ENCODE measurements around the gene RPS3.

RPS3 gene

DNA sequence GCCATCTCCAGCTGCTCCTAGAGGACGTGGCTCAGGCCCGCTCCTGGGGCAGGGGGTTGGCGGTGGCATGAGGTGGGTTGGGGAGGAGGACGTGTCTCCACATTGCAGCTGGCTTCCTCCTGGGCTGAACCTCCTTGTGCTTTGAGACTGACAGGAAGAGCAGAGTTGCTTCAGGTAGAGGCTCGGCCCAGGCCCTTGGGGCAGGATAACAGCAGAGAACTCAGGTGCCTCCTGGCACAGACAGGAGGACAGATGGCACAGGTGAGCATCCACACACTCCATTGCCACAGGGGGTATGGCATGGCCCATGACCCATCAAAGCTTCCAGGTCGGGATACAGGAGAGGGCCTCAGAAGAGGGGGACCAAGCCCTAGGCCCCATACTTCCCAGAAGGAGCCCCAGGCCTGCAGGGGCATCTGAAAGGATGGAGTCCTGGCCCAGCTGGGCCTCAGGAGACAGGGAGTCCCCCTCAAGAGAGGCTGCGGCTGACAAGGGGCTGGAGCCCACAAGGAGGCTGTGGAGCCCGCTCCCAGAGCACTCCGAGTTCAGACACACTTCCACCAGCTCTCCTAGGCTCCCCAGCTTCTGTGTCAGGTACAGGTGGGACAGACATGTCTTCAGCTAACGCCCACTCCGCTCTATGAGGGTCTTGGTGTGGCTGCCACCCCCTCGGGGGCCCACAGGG lies 35.7 kb downstream of the RPS3 start:
- Histone ChIP-seq H3K4me1 (ENCODE audit: control insufficient read depth, insufficient read depth, low read length) (no peaks in the 10 kb centered on the region), H3K36me3 (ENCODE audit: control insufficient read depth, insufficient read depth, low read length) (no peaks in the 10 kb centered on the region), H3K9ac (ENCODE audit: low read length) (no peak overlapping the region), H3K27ac (ENCODE audit: low read depth, low read length) (no peak overlapping the region), H3K27me3 (ENCODE audit: control insufficient read depth, insufficient read depth, low read length) (peaks cover 31% of the 10 kb centered on the region), H3K4me3 (ENCODE audit: low read length) (no peak overlapping the region)

DNA sequence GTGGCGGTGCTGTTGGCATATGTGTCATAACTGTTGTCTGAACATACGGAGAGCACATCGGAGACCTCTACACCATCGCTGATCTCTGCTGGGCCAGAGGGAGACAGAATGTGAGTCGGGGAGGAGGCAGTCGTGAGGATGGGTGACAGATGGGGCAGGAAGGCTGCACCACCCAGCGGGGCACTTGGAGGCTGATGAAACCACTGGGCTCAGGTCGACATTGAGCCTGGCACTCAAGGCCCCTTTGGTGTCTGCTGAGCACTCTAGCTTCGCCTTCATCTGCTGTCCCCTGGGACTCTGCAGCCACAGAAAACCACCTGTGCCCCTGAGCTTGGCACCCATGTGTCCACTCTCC lies 36.2 kb downstream of the RPS3 start:
- Histone ChIP-seq H3K4me3 (ENCODE audit: low read length) (no peak overlapping the region), H3K27me3 (ENCODE audit: control insufficient read depth, insufficient read depth, low read length) (peaks cover 28% of the 10 kb centered on the region), H3K36me3 (ENCODE audit: control insufficient read depth, insufficient read depth, low read length) (no peaks in the 10 kb centered on the region), H3K27ac (ENCODE audit: low read depth, low read length) (no peak overlapping the region), H3K9ac (ENCODE audit: low read length) (no peak overlapping the region), H3K4me1 (ENCODE audit: control insufficient read depth, insufficient read depth, low read length) (no peaks in the 10 kb centered on the region)

DNA sequence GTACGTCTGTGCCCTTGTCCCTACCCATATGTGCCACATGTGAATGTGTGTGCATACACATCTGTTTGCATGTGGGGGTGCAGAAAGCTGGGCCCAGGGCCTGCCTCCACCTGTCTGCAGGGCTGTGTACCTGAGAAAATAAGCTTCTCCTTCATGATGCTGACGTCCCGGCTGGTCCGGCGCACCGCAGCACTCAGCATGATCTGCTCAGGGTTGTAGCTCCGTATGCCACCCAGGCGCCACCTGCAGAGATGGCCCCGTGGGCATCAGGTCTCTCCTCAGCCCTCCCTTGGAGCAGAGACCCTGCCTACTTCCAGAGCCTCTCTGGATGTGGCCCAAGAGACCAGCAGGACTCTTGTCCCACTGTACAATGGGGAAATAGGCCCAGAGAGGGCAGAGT lies 37.5 kb downstream of the RPS3 start:
- Histone ChIP-seq H3K27ac (ENCODE audit: low read depth, low read length) (no peak overlapping the region), H3K27me3 (ENCODE audit: control insufficient read depth, insufficient read depth, low read length) (peaks cover 16% of the 10 kb centered on the region), H3K36me3 (ENCODE audit: control insufficient read depth, insufficient read depth, low read length) (no peaks in the 10 kb centered on the region), H3K4me1 (ENCODE audit: control insufficient read depth, insufficient read depth, low read length) (no peaks in the 10 kb centered on the region), H3K9ac (ENCODE audit: low read length) (no peak overlapping the region), H3K4me3 (ENCODE audit: low read length) (no peak overlapping the region)

DNA sequence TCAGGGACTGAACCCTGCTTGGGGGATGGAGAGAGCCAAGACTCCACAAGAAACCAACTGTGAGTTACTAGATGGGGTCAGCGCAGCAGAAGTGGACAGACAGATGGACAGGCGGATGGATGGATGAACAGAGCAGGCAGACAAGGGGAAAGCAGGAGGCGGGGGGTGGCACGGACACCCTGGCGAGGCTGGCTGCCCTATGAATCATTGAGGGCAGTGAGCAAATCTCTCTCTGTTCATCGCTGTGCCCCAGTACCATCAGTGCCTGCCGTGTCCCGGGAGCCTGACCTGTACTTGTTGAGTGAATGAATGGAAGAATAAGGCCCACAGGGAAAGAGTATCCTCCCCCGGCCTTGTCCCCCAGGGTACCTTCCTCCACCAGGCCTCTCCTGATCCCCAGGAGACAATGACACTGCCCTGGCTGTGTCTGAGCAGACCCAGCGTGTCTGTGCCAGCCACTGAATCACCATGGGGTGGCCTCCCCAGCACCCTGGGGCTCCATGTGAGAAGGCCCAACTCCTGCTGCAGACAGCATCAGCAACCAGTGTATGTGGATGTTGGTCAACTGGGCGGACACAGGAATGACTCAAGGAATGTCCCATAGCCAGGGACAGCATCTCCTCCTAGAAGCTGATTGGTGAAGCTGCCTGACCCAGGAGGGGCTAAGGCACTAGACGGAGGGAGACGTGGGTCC lies 38.8 kb downstream of the RPS3 start:
- no peaks in the 10 kb centered on the region for H3K4me1 ChIP-seq (ENCODE audit: control insufficient read depth, insufficient read depth, low read length)
- no peak overlapping the region for H3K4me3 ChIP-seq (ENCODE audit: low read length)
- H3K27me3 ChIP-seq (ENCODE audit: control insufficient read depth, insufficient read depth, low read length) = peaks cover 3% of the 10 kb centered on the region
- H3K36me3 ChIP-seq (ENCODE audit: control insufficient read depth, insufficient read depth, low read length) = no peaks in the 10 kb centered on the region
- H3K9ac ChIP-seq (ENCODE audit: low read length) = no peak overlapping the region
- H3K27ac ChIP-seq (ENCODE audit: low read depth, low read length) = no peak overlapping the region

DNA sequence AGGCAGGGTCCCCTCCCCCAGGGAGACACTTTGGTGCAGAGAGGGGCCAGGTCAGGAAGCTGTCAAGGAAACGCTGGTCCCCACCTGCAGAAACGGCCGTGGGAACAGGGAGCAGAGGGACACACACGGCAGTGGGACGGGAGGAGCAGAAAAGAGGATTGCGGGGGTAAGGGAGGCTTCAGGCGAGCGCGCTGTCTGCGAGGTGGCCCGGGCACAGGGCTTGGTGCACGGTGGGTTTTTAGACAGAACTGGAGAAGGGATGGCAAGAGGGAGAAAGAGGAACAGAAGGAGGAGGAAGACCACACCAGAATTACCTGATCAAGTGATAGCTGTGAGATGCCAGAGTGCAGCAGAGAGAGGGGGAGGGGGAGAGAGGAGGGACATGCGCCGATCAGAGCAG lies 39.7 kb downstream of the RPS3 start:
- H3K27me3 ChIP-seq (ENCODE audit: control insufficient read depth, insufficient read depth, low read length) = no peaks in the 10 kb centered on the region
- H3K9ac ChIP-seq (ENCODE audit: low read length) = no peak overlapping the region
- H3K4me3 ChIP-seq (ENCODE audit: low read length) = no peak overlapping the region
- H3K27ac ChIP-seq (ENCODE audit: low read depth, low read length) = no peak overlapping the region
- H3K4me1 ChIP-seq (ENCODE audit: control insufficient read depth, insufficient read depth, low read length) = no peaks in the 10 kb centered on the region
- no peaks in the 10 kb centered on the region for H3K36me3 ChIP-seq (ENCODE audit: control insufficient read depth, insufficient read depth, low read length)

DNA sequence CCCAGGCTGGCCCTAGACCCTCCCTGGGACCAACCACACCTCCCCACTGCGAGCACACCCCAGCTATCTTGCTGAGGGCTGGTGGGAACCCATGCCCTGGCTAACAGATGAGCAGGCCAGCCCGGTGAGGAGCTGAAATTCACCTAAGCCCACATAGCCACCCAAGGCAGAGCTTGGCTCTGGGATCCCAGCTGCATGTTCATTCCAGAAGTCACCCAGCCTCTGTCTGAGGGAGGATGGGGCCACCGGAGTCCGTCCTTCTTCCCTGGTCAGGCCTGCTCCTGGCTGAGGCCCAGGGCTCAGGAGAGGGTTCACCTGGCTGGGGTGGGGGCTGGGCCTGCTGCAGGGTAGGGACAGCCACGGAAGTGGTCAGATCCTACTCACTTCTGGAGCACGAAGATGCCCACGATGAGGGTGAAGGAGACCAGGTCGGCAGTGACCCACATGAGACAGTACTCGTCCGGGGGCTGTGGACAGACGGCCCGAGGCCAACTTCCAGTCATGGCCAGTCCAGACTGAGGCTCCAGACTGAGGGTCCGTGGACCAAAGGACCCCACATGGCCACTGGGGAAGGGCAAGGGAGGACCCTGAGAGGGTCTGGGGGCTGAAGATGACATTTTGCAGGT lies 40.3 kb downstream of the RPS3 start:
- Histone ChIP-seq H3K4me1 (ENCODE audit: control insufficient read depth, insufficient read depth, low read length) (no peaks in the 10 kb centered on the region), H3K27ac (ENCODE audit: low read depth, low read length) (no peak overlapping the region), H3K36me3 (ENCODE audit: control insufficient read depth, insufficient read depth, low read length) (no peaks in the 10 kb centered on the region), H3K9ac (ENCODE audit: low read length) (no peak overlapping the region), H3K27me3 (ENCODE audit: control insufficient read depth, insufficient read depth, low read length) (no peaks in the 10 kb centered on the region), H3K4me3 (ENCODE audit: low read length) (no peak overlapping the region)

DNA sequence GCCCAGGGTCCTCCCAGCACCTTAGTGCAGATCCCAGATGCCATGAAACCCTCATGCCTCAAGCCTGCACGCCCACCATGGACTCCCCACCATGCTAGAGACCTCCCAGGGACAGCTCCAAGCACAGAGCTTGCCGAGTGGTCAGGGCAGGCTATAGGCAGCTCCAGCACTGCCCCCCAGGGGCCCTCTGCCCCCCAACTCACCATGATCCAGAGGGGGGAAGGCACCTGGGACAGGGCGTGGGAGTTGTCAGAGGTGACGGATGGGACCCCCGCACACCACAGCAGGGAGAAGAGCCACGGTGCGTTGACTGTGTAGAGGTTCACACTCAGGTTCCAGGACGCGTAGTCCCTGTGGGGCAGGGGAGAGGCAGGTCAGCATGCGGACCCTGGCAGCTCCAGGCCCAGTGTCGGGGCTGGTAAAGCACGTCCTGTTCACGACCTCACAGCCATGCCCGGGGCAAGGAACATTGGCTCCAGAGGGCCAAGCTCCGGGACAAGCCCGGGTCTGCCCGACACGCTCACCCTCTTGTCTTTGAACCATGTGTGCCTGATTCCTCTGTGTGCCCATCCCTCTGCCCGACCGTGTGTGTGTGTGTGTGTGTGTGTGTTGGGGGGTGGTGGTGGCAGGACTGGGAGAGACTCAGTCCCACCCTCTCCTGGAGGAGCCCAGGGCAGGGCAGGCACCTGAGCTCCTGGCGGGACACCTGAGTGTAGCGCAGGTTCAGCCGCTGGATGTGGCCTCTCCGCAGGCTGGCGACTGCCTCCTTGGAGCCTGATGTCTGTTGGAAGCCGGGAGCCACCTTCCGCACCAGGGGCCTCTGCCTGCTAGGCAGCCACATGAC lies 41.9 kb downstream of the RPS3 start:
- Histone ChIP-seq H3K27ac (ENCODE audit: low read depth, low read length) (no peak overlapping the region), H3K27me3 (ENCODE audit: control insufficient read depth, insufficient read depth, low read length) (no peaks in the 10 kb centered on the region), H3K36me3 (ENCODE audit: control insufficient read depth, insufficient read depth, low read length) (no peaks in the 10 kb centered on the region), H3K9ac (ENCODE audit: low read length) (no peak overlapping the region), H3K4me1 (ENCODE audit: control insufficient read depth, insufficient read depth, low read length) (no peaks in the 10 kb centered on the region), H3K4me3 (ENCODE audit: low read length) (no peak overlapping the region)

DNA sequence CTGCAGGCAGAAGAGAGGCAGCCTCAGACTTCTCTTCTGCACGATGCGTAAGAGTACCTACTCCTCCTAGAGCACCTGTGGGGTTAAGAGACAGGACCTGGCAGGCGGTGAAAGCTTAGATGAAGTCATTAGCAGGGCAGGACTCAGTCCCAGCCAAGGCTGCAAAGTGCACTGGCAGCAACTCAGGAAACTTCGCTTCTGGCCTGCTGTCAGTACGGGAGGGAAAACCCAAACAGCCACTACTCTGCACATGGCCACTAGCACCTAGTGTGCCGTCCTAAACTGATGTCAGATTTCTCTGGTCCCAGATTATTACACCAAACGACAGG lies 42.5 kb downstream of the RPS3 start:
- Histone ChIP-seq H3K27me3 (ENCODE audit: control insufficient read depth, insufficient read depth, low read length) (no peaks in the 10 kb centered on the region), H3K4me1 (ENCODE audit: control insufficient read depth, insufficient read depth, low read length) (no peaks in the 10 kb centered on the region), H3K9ac (ENCODE audit: low read length) (no peak overlapping the region), H3K27ac (ENCODE audit: low read depth, low read length) (no peak overlapping the region), H3K36me3 (ENCODE audit: control insufficient read depth, insufficient read depth, low read length) (no peaks in the 10 kb centered on the region), H3K4me3 (ENCODE audit: low read length) (no peak overlapping the region)

DNA sequence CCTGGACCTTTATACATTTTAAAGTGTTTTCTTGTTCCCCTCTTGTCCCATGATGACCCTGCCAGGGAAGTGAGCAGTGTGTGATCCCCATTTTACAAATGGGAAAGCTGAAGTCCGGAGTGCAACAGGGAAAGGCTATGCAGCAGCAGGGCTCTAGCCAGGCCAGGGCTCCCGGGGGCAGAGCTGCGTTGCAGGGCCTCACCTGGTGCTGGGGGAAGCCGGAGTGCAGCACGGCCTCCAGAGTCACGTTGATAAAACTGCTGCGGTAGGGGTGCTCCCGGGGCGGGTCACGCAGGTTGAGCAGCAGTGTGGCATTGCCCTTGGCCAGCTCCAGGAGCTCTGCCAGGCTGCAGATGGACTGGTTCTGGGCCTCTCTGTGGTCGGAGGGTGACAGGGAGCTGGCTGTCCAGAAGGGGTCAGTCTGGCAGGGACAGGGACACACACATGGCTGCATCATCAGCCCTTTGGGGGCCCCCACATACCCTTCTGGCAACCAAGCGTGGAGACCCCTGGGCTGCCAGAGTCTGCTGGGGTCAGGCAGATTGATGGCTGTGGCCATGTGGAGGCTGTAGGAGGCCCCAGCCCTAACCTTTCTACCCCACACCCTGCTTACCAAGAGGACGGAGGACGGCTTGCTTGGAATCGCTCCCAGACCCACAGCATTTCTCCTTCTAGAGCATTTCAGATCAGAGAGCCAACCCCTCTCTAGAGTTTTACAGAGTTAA lies 43.0 kb downstream of the RPS3 start:
- Histone ChIP-seq H3K9ac (ENCODE audit: low read length) (no peak overlapping the region), H3K4me1 (ENCODE audit: control insufficient read depth, insufficient read depth, low read length) (no peaks in the 10 kb centered on the region), H3K4me3 (ENCODE audit: low read length) (no peak overlapping the region), H3K36me3 (ENCODE audit: control insufficient read depth, insufficient read depth, low read length) (no peaks in the 10 kb centered on the region), H3K27me3 (ENCODE audit: control insufficient read depth, insufficient read depth, low read length) (no peaks in the 10 kb centered on the region), H3K27ac (ENCODE audit: low read depth, low read length) (no peak overlapping the region)

DNA sequence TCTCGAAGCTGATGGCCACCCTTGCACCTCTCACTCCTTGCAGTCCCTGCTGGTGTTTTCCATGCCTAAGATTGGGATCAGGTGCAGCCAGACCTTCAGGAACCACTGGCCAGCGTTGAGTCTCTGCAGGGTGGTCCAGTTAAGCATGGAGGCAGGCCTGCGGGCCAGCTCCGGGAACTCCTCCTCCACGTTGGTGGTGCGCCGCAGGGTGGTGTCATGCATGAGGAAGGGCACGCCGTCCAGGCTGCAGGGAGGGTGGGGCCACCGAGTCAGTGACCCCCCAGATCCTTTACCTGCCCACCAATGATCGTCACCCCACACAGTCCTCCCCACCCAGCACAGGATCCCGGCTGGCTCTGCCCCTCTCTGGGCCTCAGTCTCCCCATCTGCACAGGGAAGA lies 43.7 kb downstream of the RPS3 start:
- Histone ChIP-seq H3K27me3 (ENCODE audit: control insufficient read depth, insufficient read depth, low read length) (no peaks in the 10 kb centered on the region), H3K4me3 (ENCODE audit: low read length) (no peak overlapping the region), H3K4me1 (ENCODE audit: control insufficient read depth, insufficient read depth, low read length) (no peaks in the 10 kb centered on the region), H3K9ac (ENCODE audit: low read length) (no peak overlapping the region), H3K27ac (ENCODE audit: low read depth, low read length) (no peak overlapping the region), H3K36me3 (ENCODE audit: control insufficient read depth, insufficient read depth, low read length) (no peaks in the 10 kb centered on the region)

DNA sequence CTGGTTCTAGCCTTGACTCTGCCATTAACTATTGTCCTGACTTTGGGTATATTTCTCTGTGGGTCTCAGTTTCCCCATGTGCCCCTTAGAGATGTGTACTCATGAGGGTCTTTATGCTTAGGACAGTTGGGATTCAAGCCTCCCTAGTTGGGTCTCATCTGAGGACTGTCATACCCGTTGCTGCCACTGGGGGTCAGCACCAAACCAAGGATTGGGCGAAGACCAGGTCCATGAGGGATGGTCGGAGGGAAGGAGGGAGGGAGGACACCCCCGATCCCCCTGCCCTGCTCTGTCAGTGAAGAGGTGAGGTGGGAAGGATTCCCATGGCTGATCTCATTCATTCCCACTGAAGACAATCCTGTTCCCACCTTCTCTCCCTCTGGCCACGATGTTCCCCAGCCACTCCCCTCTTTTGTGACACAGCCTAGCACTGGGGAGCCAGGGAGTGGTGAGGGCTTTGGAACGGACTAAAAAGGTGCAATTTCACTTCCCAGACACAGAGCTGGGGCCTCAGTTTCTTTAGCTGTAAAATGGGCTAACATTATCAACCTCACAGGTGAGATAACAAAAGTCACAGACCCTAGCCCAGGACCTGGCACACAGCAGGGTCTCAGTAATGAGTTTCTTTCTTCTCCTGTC lies 46.1 kb downstream of the RPS3 start:
- Histone ChIP-seq H3K4me1 (ENCODE audit: control insufficient read depth, insufficient read depth, low read length) (no peaks in the 10 kb centered on the region), H3K27me3 (ENCODE audit: control insufficient read depth, insufficient read depth, low read length) (no peaks in the 10 kb centered on the region), H3K9ac (ENCODE audit: low read length) (no peak overlapping the region), H3K4me3 (ENCODE audit: low read length) (no peak overlapping the region), H3K36me3 (ENCODE audit: control insufficient read depth, insufficient read depth, low read length) (no peaks in the 10 kb centered on the region), H3K27ac (ENCODE audit: low read depth, low read length) (no peak overlapping the region)

DNA sequence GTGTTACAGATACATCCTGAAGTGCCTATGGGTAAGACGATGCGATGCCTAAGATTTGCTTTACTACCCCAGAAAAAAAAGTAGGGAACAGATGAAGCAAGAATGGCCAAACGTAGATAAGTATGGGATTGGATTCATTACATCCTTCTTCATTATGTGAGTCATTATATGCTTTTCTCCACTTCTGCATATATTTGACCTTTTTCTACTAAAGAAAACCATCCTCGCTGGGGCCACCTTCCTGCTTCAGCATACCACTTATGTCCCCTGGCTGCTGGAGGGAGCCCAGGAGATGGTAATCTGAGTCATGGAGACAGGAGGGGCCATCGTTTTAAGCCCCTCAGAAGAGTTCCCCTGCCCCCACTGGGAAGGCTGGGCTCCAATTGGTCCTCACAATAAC lies 48.1 kb downstream of the RPS3 start:
- no peaks in the 10 kb centered on the region for H3K27me3 ChIP-seq (ENCODE audit: control insufficient read depth, insufficient read depth, low read length)
- H3K4me1 ChIP-seq (ENCODE audit: control insufficient read depth, insufficient read depth, low read length) = no peaks in the 10 kb centered on the region
- no peaks in the 10 kb centered on the region for H3K36me3 ChIP-seq (ENCODE audit: control insufficient read depth, insufficient read depth, low read length)
- no peak overlapping the region for H3K4me3 ChIP-seq (ENCODE audit: low read length)
- H3K27ac ChIP-seq (ENCODE audit: low read depth, low read length) = no peak overlapping the region
- no peak overlapping the region for H3K9ac ChIP-seq (ENCODE audit: low read length)

Measured in rectal smooth muscle tissue (tissue), 1 donor.